GM19372 (cell line): ENCODE results near the gene VSTM2A.
"Not testable (repeated sequence)": the region's sequence is repeated elsewhere in the genome, so short reads cannot be mapped to it uniquely, and the experiment has no call there.

ENCODE experiments used
- ATAC-seq: cut with Tn5 transposase; IDR thresholded peaks from one replicate; pipeline ENCODE4 v1.9.1; 2021; ENCODE audit warnings: mild to moderate bottlenecking, low read depth, moderate library complexity; ENCODE audit not compliant: unreplicated experiment

Gene VSTM2A, protein sequence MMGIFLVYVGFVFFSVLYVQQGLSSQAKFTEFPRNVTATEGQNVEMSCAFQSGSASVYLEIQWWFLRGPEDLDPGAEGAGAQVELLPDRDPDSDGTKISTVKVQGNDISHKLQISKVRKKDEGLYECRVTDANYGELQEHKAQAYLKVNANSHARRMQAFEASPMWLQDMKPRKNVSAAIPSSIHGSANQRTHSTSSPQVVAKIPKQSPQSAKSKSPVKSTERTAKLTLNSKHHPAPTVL

DNA sequence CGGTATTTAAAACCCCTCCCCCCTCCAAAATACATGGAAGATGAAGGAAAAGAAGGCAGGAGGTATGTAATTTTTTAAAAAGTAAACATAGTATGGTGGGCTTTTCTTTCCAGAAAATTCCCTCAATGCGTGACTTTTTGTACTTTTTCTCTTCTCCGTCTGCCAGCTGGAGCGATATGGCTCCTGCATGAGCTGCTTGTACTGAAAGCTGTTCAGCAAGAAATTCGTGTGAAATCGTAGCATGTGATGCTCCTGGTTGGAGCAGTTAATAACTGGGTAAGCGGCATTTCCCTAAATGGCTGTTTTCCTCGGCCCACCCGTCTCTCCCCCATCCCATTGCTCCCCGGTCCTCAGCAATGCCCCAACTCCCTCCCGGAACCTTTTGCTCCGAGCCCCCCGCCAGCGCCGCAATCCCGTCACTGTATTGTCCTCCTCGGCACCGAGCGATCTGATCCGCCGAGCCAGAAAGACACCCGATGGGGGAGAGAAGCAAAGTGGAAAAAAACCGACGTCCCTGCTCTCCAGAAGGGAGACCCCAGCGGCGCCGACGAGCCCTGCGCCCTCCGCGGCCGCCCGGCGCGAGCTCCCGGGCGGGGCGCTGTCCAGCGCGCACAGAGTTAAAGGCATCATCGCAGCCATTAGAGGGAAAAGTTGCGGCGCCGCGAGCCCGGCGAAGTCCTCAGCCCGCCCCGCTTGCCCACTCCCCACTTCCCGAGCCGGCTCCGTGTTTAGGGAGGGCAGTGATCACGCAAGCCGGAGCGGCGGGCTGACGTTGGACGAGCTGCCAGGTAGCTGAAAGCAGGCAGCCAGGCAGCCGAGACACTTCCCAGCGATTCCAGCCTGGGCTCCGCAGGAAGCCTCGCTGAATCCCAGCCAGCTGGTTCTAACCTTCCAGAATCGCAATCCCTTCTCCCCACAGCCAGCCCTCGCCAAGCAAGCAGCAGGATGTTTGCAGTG lies at the start of gene VSTM2A:
Gene VSTM2A (plus strand): TSS at position 707 of the 957 bp plus-strand sequence. CDS start 356 bp downstream, outside the sequence.
- ATAC-seq: no peak

DNA sequence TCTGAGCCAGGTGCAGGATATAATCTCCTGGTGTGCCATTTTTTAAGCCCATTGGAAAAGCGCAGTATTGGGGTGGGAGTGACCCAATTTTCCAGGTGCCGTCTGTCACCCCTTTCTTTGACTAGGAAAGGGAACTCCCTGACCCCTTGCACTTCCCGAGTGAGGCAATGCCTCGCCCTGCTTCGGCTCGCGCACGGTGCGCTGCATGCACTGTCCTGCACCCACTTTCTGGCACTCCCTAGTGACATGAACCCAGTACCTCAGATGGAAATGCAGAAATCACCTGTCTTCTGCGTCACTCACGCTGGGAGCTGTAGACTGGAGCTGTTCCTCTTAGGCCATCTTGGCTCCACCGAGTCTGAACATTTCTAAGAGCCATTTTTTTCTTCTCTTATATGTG lies 37.6 kb upstream of the VSTM2A start:
- ATAC-seq: not testable (repeated sequence)

DNA sequence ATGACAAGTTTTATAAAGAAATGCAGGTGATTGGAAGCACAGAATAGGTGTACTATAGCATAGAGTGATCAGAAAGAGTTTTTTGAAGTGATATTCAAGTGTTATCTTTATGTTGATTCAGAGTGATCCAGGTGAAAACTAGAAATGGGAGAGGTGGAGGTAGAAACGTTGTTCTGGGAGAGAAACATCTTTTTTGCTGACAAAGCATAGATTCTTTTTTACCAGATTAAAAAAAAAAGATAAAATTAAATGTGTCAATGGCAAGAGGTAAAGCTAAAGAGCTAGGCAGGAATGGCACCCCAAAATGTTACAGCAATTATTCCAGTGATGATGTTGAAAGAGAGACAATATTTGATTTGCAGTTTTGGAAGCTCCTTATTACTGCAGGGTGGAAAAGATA lies 12.6 kb upstream of the VSTM2A start:
- no peak for ATAC-seq

DNA sequence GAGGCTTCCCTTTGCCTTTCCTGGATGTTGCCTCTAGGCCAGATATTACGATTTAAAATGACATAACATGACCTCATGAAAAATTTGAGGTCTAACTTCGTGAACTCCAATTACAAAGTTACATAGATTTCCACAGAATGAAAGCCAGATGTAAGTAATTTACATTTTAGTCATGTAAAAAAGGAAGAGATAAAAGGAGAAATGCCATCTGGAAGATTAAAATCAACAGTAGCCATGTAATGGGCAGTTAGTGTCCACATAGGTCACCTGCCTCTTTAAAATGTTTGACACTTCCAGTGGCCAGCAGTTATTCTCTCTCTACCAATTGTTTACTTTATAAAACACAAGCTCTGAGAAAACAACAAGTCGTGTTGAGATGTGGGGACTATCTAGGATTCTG lies 4.1 kb upstream of the VSTM2A start:
- no peak for ATAC-seq

DNA sequence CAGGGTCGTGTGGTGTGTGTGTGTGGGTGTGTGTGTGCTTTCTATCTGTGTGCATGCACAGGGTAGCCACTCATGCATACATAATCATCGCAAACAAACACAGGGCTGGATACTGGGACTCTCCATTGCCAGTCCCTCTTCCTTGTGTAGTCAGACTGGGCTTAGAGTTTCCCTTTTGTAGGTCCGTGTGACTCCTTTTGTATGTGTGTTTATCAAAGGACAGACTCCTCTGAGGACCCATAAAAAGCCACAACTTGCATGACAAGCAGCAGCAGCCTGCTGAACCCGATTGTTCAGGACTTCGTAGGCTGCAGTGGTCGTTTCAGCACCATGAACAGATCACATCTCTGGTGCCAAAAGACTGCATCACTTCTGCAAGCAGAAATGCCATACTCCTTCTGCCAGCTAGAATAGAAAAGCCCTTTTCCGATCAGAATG lies 895 bp downstream of the VSTM2A start:
- no peak for ATAC-seq

DNA sequence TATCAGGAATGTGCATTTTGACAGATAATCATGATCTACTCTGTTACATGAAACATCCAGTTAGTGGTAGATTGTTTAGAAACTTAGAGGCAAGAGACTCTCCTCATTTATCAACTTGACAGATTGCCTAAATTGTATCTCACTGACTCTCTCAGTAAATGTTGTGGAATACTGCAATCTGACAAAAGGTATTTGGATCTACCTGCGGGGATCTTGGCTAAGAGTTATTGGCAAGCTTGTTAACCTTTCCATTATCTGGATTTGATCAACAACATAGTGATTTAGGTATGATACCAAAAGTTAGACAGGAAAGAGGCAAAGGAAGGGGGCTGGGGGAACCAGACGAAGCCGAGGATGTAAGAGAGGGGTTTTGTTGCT lies 2.0 kb downstream of the VSTM2A start:
- no peak for ATAC-seq

DNA sequence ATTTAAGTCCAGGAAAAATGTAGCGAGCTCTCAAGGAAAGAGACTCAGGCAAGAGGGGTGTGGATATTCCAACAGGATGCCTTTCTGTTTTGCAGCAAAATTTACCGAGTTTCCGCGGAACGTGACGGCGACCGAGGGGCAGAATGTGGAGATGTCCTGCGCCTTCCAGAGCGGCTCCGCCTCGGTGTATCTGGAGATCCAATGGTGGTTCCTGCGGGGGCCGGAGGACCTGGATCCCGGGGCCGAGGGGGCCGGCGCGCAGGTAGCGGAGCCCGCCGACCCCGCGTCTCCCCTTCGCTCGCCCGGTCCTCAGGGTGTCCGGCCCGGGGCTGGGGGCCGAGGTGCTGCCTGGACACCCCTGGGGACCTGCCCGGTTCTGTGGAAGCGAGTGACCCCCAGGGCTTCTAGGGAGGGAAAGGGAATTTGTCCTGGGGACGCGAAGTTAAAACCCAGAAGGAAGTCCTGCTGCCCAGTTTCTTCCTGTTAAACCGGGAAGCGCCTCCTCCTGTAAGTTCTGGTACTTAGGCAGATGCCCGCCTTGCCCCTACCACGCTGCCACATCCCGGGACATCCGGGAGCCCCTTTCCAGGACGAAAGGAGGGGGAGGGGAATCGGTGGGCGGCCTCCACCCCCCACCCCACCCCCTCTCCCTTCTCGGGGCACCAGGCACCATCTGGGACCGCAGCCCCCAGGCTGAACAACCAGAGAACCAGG lies 2.5 kb downstream of the VSTM2A start:
- ATAC-seq: no peak

DNA sequence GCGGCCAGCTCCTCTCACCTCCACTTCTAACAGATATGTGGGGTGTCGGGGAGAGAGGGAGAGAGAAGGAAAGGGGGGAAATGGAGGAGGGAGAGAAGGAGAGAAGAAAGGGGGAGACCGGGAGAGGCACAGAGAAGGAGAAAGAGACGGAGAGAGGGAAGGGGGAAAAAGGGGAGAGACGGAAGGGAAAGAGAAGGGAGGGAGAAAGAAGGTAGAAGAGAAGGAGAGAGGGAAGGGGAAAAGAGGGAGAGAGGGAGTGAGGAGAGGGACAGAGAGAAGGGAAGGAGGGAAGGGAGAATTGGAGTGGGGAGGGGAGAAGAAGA lies 3.0 kb downstream of the VSTM2A start:
- no peak for ATAC-seq

DNA sequence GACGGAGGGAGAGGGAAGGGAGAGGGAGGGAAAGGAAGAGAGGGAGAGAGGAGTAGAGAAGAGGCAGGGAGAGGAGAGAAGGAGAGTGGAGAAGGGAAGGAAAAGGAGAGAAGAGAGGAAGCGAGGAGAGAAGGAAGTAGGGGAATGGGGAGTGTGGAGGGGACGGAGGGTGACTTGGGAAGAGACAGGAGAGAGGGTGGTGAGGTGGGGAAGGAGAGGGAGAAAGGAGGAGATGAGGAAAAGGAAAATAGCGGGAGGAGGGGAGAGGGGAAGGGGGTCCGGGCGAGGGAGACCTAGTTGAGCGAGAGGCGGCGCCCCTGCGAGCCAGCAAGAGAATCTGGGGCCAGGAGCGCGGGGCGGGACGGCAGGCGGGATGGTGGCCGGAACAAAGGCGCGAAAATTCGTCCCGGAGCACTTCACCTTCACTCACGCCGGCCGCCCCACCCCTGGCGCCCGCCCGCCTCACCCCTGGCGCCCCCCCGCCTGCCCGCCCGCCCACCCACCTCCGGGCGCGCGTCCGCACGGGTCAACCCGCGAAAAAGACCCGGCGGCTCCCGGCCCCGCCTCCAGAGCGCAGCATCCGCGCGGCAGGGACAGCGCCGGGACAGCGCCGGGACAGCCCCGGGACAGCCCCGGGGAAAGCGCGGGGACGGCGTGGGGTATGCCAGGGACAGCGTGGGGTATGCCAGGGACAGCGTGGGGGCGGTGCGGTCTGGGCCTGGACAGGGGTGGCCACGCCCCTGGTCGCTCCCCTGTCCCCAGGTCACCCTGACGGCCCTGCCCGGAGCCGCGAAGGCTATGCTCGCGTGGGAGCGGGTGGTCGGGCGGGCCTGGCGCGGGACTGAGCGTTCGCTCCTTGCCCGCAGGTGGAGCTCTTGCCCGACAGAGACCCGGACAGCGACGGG lies 4.2 kb downstream of the VSTM2A start:
- ATAC-seq: no peak

DNA sequence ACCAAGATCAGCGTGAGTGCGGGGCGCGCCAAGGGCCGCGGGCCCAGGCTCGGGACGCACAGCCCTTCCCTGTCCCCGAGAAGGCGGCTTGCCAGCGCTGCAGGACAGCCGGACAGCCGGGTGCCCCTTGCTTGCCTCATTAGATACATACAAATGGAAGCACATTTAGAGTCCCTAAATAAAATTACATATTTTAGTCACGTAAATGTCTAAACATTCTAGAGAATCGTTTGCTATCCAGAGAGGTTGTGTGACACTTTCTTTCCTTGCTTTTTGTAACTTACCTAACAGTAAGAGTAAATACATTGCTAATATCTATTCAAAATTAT lies 4.8 kb downstream of the VSTM2A start:
- ATAC-seq: no peak

DNA sequence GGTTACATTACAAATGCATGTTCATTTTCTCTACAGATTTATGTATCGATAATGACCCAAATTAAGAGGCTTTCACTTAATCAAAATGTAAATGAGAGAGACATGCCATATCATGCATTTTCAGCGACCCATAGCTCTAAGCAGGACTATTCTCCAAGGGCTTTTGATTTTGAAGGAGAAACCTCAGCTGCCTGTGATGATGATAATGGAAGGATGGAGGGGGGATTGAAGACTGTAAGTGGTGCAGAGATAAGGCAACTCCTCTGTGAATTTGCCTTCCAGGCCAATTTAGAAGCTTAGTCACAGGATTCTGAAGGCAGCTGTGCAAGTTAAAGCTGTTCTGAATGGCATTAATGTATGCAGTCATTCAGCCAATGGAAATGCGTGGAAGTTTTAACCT lies 8.3 kb downstream of the VSTM2A start:
- no peak for ATAC-seq

DNA sequence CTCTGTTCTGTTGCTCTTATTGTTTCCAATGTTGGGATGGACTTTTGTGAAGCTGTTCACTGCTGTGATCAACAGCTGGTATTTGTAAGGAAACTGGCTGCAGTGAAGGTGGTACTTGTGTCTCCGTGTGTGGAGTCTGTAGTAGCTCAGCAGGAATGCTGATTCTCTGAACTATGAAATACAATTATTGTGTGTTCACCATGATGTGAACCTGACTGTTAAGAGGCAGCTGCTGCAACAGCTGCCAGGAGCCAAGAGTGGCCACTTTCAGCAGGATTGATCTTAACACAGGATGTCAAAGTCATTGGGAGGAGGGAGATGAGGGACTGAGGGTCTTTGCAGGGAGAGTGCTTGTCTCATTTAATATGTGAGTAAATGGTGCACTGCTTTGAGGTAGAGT lies 13.9 kb downstream of the VSTM2A start:
- no peak for ATAC-seq

DNA sequence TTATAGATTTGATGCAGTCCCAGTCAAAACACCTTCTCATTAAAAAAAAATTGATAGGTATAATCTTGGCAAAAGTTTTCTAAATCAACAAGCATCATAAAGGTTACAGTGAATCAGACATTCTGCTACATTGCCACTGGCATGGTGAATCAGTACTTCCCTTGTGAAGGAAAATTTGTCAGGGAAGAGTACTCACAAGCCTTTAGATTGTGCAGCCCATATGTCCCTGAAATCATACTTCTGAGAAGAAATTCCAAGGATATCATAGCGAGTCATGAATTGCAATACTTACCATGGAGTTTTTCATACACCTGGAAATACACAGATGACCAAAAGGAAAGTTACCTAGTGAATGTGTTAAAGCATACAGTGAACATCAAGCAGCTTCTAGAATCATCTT lies 17.2 kb downstream of the VSTM2A start:
- ATAC-seq: no peak

DNA sequence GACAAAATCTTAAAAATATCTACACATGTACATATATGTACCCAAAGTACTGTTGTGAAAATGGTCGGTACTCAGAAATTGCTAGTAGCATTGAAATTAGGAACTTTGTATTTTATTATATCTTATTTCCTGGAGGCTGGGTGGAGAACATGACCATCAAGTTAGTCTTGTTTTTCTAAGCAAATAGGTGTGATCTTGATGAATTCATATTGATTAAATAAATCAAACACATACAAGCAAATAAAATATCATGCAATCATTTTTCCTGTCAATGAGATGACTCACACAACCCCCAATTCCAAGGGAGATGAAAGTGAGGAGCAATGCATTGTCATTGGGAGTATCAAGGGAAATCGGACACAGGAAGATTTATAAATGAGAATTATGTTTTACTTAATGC lies 18.0 kb downstream of the VSTM2A start:
- ATAC-seq: no peak

DNA sequence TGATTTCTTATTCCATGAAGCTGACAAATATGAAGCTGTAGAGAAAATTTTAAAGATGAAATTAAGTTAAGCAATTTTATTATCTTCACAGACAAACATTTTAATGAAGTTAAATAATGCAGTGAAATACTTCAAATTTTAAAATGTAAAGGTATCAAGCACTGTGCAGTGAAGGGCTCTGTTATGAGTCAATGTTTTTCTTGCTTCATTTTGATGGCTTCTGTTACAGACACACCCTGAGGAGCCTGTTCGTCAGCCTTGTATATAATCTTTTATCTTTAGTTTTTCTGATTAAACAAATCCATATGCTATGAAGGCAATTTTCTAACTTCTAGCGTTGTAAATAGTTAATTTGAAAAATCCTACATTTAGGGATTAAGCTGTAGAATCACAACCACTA lies 18.5 kb downstream of the VSTM2A start:
- no peak for ATAC-seq

DNA sequence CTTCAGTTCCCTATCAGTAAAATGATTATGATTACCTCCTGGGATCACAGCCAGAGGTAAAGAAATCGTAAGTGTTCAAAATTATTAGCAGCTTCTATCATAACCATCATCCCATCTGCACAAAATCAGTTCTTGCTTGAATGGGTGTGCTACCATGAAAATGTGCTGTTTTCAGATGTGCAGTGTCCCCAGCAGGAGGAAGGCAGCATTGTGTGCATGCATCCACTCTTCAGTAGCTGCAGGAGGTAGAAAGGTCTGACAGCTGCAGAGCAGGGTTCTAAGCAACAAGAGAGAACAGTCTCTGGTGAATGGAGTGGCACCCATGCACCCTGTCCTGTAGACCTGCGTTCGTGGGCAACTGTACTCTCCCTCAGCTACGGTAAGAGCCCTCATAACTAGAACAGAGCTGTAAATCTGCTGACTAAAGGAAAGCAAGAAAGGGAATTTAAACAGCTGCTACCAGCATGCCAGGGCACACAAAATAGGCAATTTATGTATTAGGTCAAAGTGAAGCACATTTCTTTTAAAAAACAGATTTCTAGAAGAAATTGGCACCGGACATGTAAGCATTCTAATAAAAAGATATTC lies 21.2 kb downstream of the VSTM2A start:
- ATAC-seq: no peak

DNA sequence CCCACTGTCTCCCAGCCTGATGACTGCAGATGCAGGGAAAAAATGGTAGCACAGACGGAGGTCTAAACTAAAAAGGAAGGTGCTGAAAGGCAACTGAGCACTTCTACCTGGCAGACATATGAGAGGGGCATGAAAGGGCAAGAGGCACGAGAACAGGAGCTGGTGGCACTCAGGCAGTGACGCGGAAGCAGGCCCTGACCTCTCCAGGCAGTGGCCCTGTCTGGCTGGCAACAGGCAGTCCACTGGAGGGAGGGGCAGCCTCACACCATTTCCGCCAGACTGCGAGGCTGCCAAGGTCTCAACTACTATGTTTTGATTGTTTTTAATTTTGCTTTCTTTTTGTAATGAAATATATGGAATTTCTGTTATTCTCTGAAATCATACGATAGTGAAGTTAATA lies 23.3 kb downstream of the VSTM2A start:
- no peak for ATAC-seq

DNA sequence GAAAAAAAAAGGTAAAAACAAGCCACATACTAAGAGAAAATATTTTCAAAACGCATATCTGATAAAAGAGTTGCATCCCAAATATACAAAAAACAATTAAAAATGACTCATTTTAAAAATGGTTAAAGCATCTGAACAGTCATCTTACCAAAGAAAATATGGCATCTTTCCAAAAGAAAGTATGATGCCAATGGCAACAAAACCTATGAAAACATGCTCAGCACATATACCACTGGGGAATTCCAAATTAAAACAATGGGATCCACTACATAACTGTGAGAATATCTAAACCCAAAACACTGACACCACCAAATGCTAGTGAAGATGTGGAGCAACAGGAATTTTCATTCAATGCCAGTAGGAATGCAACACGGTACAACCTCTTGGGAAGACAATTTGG lies 39.3 kb downstream of the VSTM2A start:
- no peak for ATAC-seq

DNA sequence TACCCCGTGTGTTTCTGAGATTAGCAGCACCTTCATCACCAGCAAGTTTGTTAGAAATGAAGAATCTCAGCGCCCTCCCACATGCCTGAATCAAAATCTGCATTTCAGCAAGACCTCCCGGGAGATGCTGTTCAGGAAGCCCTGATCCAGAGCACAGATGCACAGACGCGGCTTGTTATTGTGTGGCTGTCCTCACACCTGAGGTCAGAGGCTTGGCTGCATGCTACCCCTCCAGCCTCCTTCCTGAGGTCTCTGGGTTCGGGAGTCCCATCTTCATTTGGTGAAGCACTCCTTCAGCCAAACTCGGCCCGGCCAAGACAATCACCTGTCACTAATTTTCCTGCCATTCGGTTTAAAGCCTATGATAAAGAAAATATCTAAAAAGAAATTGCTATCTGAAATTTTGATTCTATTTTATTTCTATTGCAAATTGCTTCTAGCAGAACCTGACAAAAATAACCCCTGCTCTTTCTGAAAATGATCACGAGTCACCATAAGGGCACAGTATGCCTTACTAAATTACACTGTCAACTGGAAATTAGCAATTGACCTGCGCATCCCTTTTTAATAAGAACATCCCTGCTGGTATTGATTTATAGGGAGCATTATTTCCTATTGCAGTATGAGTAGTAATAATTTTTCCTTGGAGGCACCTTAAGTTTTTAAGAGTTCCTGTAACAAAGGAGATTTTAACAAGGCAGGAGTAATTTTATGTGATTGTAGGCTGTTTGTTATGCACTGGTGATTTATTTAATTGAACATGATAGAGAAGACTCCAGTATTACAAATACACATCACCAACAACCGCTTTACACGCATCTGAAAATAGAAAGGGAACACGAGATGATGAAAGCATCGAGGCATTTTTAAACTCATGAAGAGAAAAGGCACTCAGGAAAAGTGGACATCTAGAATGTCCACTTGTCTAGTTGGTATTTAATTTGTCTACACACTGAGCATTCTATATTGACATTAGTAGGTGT lies 49.5 kb downstream of the VSTM2A start:
- no peak for ATAC-seq
